GM18951 (cell line): ENCODE data around the gene IP6K3.

Source experiments
- POLR2A ChIP-seq: IDR thresholded peaks from 4 replicates; pipeline ENCODE4 v1.6.1; 2011; ENCODE audit warnings: mild to moderate bottlenecking; ENCODE audit not compliant: insufficient read length, insufficient read depth; ENCODE audit errors: extremely low read depth
- in situ Hi-C: fragments of 300-500 bp; cut with MboI; formaldehyde crosslinking; loops from one replicate; pipeline ENCODE4 v1.12.0; 2022; ENCODE audit warnings: low sequenced_read_pairs, mixed read lengths, inconsistent platforms; ENCODE audit not compliant: unreplicated experiment

The IP6K3 gene

DNA sequence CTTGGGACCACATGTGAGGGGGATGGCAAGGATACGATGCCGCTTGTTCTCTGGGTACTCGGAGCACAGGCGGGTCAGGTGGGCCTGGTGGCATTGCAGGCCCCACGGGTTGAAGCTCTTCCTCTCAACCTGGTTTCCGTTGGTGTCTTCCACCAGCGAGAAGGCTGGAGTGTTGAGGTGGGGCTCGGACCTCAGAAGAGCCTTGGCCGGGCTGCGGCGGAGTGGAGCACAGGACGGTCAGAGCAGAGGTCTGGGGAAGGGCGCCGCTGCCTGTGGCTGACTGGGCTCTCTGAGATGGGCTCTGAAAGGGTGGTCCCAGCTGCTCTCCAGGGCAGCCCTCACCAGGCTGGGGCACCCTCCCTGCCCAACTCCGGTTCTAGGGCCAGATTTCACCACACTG, 20.0 kb downstream of the IP6K3 start:
- in situ Hi-C loops, result no loop called here
- no peak for TF ChIP-seq POLR2A

DNA sequence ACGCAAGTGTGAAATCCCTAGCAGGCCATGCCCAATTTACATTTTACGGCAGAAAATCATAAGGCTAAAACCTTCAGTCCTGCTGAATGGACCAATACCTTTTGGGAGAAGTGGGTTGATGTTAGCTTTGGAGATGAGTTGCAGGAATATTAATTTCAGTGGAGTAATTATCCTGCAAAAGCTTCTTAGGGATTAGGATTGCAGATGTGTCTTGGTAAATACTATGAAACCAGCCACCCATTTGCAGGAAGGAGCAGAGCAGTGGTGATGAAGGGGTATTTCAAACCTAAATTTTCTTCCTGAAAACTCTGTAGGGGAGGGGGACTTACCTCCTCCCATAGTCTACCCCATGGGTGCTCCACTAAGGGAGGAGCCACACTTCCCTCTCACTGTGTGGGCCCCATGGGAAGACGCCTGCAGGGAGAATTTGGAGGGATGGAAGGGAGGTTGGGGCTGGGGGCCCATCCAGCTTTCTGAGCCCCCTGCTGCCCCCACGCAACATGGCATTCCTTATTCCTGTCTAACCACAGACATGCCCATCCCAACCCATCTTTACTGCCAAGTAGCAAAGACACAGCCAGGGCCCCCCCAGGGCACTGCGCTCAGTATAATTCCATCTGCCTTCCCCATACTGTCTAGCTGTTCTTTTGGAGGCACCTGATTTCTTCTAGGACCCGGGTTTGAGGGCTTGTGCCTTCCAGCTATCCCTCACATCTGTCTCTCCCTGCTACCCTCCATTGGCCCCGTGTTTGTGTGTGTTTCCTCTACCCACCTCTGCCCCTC, 20.6 kb downstream of the IP6K3 start:
- TF ChIP-seq POLR2A, result no peak
- in situ Hi-C loops, result no loop called here

DNA sequence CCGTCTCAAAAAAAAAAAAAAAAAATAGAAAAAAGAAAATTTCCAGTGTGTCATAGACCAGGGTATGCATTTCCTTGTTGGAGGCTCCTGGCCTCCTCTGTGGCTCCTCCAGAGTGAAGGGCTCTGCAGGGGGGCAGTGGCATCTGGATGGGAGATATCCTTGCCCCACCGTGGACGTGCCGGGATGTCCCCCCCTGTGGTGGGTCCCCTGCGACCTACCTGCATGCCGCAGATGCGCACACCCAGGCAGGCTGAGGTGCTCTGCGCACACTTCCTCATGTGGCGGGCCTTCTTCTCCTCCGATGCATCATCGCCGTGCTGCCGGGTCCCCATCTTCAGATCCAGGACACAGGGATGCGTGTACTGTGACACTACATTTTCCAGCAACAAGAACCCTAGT, 21.5 kb downstream of the IP6K3 start:
- in situ Hi-C loops, result no loop called here
- TF ChIP-seq POLR2A, result no peak

DNA sequence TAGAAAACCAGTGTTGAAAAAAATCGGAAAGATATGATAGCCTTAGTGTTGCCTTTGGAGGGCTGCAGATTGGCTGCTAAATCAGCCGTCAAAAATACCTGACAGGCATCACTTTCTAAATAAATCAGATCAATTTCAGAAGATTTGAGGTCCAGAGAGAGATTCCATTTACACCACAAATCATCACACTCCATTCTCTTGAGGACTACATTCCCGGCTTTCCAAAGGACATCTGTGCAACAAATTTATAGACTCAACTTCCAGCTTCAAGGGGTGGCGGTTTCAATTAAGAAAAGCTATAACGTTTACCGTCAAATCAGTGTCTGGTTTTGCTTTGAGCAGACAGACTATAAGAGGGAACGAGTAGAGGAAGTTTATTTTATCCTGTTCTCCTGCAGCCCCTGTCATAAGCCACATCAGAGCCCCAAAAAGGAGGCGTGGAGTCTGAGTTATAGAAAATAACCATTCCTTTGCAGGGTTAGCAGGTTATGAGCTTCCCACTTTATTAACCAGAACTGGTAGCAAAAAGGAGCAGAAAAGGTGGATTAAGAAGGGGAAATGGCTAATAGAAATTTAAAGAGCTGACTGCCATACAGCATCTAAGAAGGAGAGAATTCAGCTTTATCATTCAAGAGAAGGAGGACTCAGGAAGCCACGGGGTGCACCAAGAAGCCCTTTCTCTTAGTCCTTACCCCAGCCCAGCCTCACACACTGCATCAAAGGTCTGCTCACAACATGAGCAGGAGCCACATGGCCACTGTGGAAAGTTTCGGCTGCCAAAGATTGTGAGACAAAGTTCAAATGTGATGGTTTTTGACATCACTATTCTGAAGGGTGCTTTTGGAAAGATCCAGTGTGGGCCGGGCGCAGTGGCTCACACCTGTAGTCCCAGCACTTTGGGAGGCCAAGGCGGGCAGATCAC, 22.3 kb downstream of the IP6K3 start:
- in situ Hi-C loops, result no loop called here
- TF ChIP-seq POLR2A, result no peak

GRCh38 chr6:33723371-33724085, 23.2 kb downstream of the IP6K3 start:
- in situ Hi-C loops, result no loop called here
- TF ChIP-seq POLR2A, result no peak

GRCh38 chr6:33722103-33722623, 24.5 kb downstream of the IP6K3 start:
- in situ Hi-C loops, result no loop called here
- TF ChIP-seq POLR2A, result no peak

DNA sequence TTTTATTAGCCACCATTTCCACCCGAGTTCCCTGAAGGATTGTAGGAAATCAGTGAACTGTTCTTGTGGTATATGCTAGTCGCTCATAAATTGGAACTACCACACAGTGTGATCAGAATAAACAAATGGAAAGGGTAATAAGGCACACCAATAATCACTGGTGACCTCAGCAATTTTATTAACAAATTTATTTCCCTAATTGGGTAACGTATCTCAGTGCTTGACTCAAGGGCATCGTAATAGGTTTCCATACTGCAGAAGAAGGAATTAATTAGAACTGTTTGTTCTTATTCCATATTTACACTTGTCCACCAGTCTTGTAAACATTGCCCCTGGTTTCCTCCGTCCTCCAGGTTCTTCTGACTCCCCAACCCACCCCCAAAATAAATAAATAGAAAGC, 25.2 kb downstream of the IP6K3 start:
- in situ Hi-C loops, result no loop called here
- no peak for TF ChIP-seq POLR2A

GRCh38 chr6:33720998-33721397, 25.7 kb downstream of the IP6K3 start:
- no peak for TF ChIP-seq POLR2A
- in situ Hi-C loops, result no loop called here

DNA sequence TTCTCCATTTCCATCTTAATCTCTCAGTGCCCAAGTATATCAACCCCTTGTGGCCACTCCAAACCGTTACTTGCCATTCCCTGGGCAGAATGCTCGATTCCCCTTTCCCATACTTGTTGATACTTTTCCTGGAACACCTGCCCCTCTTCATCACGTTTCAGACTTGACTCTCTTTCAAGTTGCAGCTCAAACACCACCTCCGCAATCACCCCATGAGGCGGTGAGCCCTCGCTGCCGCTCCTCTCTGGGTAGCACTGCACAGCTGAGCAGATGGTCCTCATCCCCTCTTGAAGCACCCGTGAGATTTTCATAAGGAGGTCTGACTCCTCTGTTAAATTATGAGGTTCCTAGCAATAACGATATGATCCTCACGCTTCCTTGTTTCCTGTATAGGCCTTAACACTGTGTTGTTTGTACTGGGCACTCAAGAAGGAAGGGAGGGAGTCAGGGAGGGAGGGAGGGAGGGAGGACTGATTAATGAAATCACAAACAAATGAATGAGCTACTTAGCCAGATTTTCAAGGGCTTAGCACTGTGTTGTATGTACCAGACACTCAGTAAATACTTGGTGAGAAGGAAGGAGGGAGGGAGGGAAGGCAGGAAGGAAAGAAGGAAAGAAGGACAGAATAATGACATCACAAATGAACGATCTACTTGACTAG, 27.2 kb downstream of the IP6K3 start:
- in situ Hi-C loops, result no loop called here
- TF ChIP-seq POLR2A, result no peak

DNA sequence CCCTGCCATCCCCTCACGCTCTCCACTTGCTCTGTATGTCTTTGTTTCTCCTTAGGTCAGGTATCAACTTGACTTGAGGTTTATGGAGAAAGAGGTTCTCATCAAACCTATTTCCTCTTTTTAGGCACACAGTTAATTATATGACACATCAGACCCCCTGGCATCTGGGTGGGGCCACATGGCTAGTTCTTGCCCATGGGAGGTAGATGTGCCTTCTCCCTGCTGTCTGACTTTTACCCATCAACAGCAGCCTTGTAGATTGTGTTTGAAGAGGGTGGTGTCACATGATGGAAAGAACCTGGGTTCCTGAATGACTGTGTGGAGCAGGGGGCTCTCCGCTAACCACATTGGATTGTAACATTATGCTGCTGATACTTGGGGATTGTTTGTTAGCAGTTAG, 28.0 kb downstream of the IP6K3 start:
- TF ChIP-seq POLR2A, result no peak
- in situ Hi-C loops, result no loop called here

- in situ Hi-C loops, result no loop called here
- no peak for TF ChIP-seq POLR2A
Observed at GRCh38 chr6:33717934-33718455, 28.7 kb downstream of the IP6K3 start.

DNA sequence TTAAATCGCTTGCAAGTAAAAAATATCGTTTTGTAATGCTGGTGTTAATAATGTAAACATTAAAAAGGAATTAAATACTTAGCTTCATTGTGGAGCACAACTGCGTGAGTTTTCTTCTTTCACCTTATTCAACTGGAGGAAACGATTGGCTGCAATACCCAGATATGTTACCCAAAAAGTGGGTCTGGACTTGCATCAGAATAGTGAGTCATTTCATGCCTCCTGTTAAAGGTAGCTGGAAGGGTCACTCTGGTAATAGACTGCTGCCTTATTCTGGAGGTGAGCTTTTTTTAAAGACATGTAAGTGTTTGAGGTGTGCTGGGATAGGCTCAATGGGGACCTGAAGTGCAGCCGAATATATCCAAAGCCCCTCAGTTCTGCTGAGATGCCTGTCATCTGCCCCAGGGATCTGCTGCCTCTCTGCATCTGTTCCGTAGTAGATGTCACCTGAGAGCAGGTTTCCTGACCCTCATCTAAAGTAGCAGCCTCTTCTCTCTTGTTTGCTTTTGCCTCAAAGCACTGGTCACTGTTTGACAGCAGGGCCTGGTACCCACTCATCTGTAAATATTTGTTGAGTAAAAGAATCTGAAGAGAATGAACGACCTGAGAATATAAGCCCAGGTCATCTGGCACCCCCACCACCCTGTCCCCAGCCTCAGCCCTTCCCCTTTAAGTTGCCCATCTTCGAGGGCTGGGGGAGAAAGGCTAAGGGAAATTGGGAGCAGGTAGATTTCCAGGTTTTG, 29.6 kb downstream of the IP6K3 start:
- in situ Hi-C loops, result no loop called here

More for the DNA sequence above, 29.6 kb downstream of the IP6K3 start:
- no peak for TF ChIP-seq POLR2A
